Endothelial cell of umbilical vein (primary cell): ENCODE results near the gene IL2RG. TPM values are rescaled to one million over a fixed set of nuclear protein-coding genes. Genes with fewer than 3 reads are reported as not detected.

Source experiments
- BruUV-seq: library from RNA; stranded (reverse); fragments of 400-500 nt; replicated peaks from 2 replicates; lab custom pipeline; 2021; lab: Mats Ljungman, UMichigan
- CTCF ChIA-PET: fragments of 300-600, 350-600 bp; sonication (Branson Sonifier 250); formaldehyde crosslinking; loops from one replicate; lab custom pipeline; 2021; ENCODE audit warnings: antibody characterized with exemption, inconsistent platforms; lab: Charles Lee
- POLR2A ChIA-PET: fragments of 300-600, 350-600 bp; sonication (Branson Sonifier 250); formaldehyde crosslinking; loops from one replicate; lab custom pipeline; 2021; ENCODE audit warnings: antibody characterized with exemption, inconsistent platforms; lab: Charles Lee
- DNase-seq: peaks from one replicate; pipeline ENCODE4 v3.0.0-alpha.2; 2011; ENCODE audit warnings: low read depth, low spot score
- FAIRE-seq: peaks from 2 replicates; lab custom pipeline; 2011; peaks lifted over from hg19 to GRCh38; lab: Jason Lieb, UNC
- H2AFZ ChIP-seq: 2 replicates; pipeline ENCODE4 v1.6.0; 2012; ENCODE audit warnings: low read depth, low read length, control low read depth, inconsistent platforms
- H3K27ac ChIP-seq: 2 replicates; pipeline ENCODE4 v1.5.1; 2011; ENCODE audit warnings: low read depth, mild to moderate bottlenecking, control low read depth, low read length, moderate library complexity; ENCODE audit not compliant: insufficient read depth
- H3K27me3 ChIP-seq, 2 experiments: 2 replicates each; pipeline versions ENCODE4 v1.6.0 to v1.6.1; 2011; ENCODE audit warnings: low read length in 2 of 2, mixed read lengths in 1 of 2; ENCODE audit not compliant: control insufficient read depth in 2 of 2, insufficient read depth in 2 of 2
- H3K36me3 ChIP-seq, 2 experiments: 2 replicates in 1 of 2; 3 replicates in 1 of 2; pipeline ENCODE4 v1.5.1; 2011; ENCODE audit warnings: low read length in 2 of 2, mild to moderate bottlenecking in 1 of 2, moderate library complexity in 1 of 2; ENCODE audit not compliant: control insufficient read depth in 2 of 2, insufficient read depth in 2 of 2; ENCODE audit errors: extremely low read depth in 1 of 2
- H3K4me1 ChIP-seq: 3 replicates; pipeline ENCODE4 v1.5.1; 2011; ENCODE audit warnings: mild to moderate bottlenecking, low read length; ENCODE audit not compliant: control insufficient read depth, insufficient read depth; ENCODE audit errors: extremely low read depth
- H3K4me2 ChIP-seq: 2 replicates; pipeline ENCODE4 v1.6.1; 2011; ENCODE audit warnings: low read length, control low read depth, mixed read lengths; ENCODE audit not compliant: insufficient read depth
- H3K4me3 ChIP-seq, 3 experiments: fragments of 200-600 bp in 1 of 3; sonication (generic), shearing (Covaris generic) in 1 of 3; replicated peaks in 1 of 3; 2 replicates each; pipeline ENCODE4 v1.5.1; 2011 to 2016; ENCODE audit warnings: control low read depth in 3 of 3, low read length in 3 of 3, mild to moderate bottlenecking in 2 of 3, inconsistent platforms in 1 of 3, low read depth in 1 of 3, moderate library complexity in 1 of 3; ENCODE audit not compliant: insufficient read depth in 1 of 3
- H3K79me2 ChIP-seq: 2 replicates; pipeline ENCODE4 v1.6.0; 2012; ENCODE audit warnings: low read length, inconsistent platforms; ENCODE audit not compliant: control insufficient read depth, insufficient read depth
- H3K9ac ChIP-seq: replicated peaks from 2 replicates; pipeline ENCODE3; 2011; ENCODE audit warnings: low read length, control low read depth; ENCODE audit not compliant: insufficient read depth; ENCODE audit errors: extremely low read depth
- H3K9me1 ChIP-seq: replicated peaks from 3 replicates; pipeline ENCODE4 v1.6.0; 2011; ENCODE audit warnings: mild to moderate bottlenecking, low read length; ENCODE audit not compliant: control insufficient read depth, insufficient read depth; ENCODE audit errors: extremely low read depth
- H3K9me3 ChIP-seq: replicated peaks from 2 replicates; pipeline ENCODE4 v1.5.1; 2012; ENCODE audit warnings: low read length, inconsistent platforms; ENCODE audit not compliant: control insufficient read depth, insufficient read depth
- H4K20me1 ChIP-seq: replicated peaks from 2 replicates; pipeline ENCODE3; 2011; ENCODE audit warnings: mild to moderate bottlenecking, low read length; ENCODE audit not compliant: control insufficient read depth, insufficient read depth; ENCODE audit errors: extremely low read depth
- EZH2 ChIP-seq: IDR thresholded peaks from 2 replicates; pipeline ENCODE4 v1.6.1; 2012; ENCODE audit warnings: borderline replicate concordance, low read depth, mild to moderate bottlenecking, moderate library complexity, low read length, inconsistent platforms; ENCODE audit not compliant: severe bottlenecking
- FOS ChIP-seq: IDR thresholded peaks from 2 replicates; pipeline ENCODE4 v1.6.1; 2011; ENCODE audit warnings: mild to moderate bottlenecking, low read length, moderate library complexity, borderline replicate concordance; ENCODE audit not compliant: insufficient read depth
- GATA2 ChIP-seq: IDR thresholded peaks from 2 replicates; pipeline ENCODE4 v1.7.0; 2011; ENCODE audit warnings: low read depth, mild to moderate bottlenecking, moderate library complexity, mixed read lengths, low read length; ENCODE audit not compliant: insufficient read length, insufficient read depth
- JUN ChIP-seq: IDR thresholded peaks from 2 replicates; pipeline ENCODE4 v1.6.1; 2011; ENCODE audit warnings: borderline replicate concordance, low read depth; ENCODE audit not compliant: insufficient read length, insufficient read depth
- MAX ChIP-seq: IDR thresholded peaks from 2 replicates; pipeline ENCODE4 v1.6.1; 2011; ENCODE audit not compliant: insufficient read depth, insufficient read length
- MYC ChIP-seq: IDR thresholded peaks from one replicate; pipeline ENCODE4 v1.6.1; 2011; ENCODE audit warnings: mild to moderate bottlenecking, low read depth, low read length
- POLR2A ChIP-seq: IDR thresholded peaks from 2 replicates; pipeline ENCODE4 v1.6.1; 2012; ENCODE audit warnings: low read depth, mild to moderate bottlenecking, control low read depth, low read length
- POLR2AphosphoS5 ChIP-seq: IDR thresholded peaks from 2 replicates; pipeline ENCODE4 v1.6.1; 2012; ENCODE audit warnings: low read depth, mild to moderate bottlenecking, control low read depth, low read length, moderate library complexity; ENCODE audit not compliant: insufficient read depth
- dilution Hi-C: fragments of 300-500 bp; cut with MboI; formaldehyde crosslinking; loops from one replicate; pipeline ENCODE4 v1.15.0; 2019; ENCODE audit warnings: low sequenced_read_pairs; ENCODE audit not compliant: extremely low pct_ligation_motif_present
- intact Hi-C: fragments of 100-400 bp; cut with micrococcal nuclease; formaldehyde crosslinking; loops from one replicate; pipeline ENCODE4 v1.10.0; 2022
- polyA plus RNA-seq, 4 experiments: library from polyadenylated mRNA; depleted of rRNA in 3 of 4; stranded (reverse) in 3 of 4; unstranded in 1 of 4; fragments of >200 nt; gene quantifications; 2 replicates each; pipeline versions ENCODE4 v1.2.1 to v1.2.3, GENCODE V29; 2011 to 2012; ENCODE audit warnings: missing spikeins in 1 of 4
- total RNA-seq: library from RNA; stranded (reverse); gene quantifications from 2 replicates; pipeline ENCODE4 v1.2.3, GENCODE V29; 2021
- TF ChIP-seq, protein P1 (sequence below), 2 donors: IDR thresholded peaks; 1 replicate in 1 of 2; 2 replicates in 1 of 2; pipeline ENCODE4 v1.5.1; 2011; ENCODE audit warnings: low read length in 2 of 2, mild to moderate bottlenecking in 2 of 2, moderate library complexity in 2 of 2, control low read depth in 1 of 2, inconsistent platforms in 1 of 2, low read depth in 1 of 2; ENCODE audit not compliant: insufficient read depth in 1 of 2; ENCODE audit errors: extremely low read depth in 1 of 2

Gene IL2RG
- total and polyA plus RNA-seq, 2 donors (not counting 3 experiments of a cell fraction or from before 2014, with no cell fraction given) = 0.07 TPM; not detected in 1

- FAIRE-seq (no peak), DNase-seq (no peak)
- Histone ChIP-seq H3K9me3 (no peaks in the 10 kb centered on the region), H3K4me3 (no peak overlapping the region), H3K27ac (no peak overlapping the region), H3K9me1 (no peaks in the 10 kb centered on the region), H3K79me2 (no peaks in the 10 kb centered on the region), H2AFZ (no peak overlapping the region), H3K4me1 (no peaks in the 10 kb centered on the region), H3K4me2 (no peak overlapping the region), H3K36me3 (peaks cover 9 to 65% of the 10 kb centered on the region in 2 experiments), H3K27me3 (no peaks in the 10 kb centered on the region), H4K20me1 (no peaks in the 10 kb centered on the region), H3K9ac (no peak overlapping the region)
- BruUV-seq = no TSS peak
- CTCF ChIA-PET = interaction anchor here (0.6 to 1.6 kb wide), 5 partner anchors 10 to 158 kb away, joined by 3 to 10 read pairs (median 5); partner anchors contain the start of gene MED12
- TF ChIP-seq MYC = no peak
- no peak for TF ChIP-seq FOS
- TF ChIP-seq JUN = no peak
- no peak for TF ChIP-seq MAX
- TF ChIP-seq GATA2 = no peak
- TF ChIP-seq, protein P1, sequence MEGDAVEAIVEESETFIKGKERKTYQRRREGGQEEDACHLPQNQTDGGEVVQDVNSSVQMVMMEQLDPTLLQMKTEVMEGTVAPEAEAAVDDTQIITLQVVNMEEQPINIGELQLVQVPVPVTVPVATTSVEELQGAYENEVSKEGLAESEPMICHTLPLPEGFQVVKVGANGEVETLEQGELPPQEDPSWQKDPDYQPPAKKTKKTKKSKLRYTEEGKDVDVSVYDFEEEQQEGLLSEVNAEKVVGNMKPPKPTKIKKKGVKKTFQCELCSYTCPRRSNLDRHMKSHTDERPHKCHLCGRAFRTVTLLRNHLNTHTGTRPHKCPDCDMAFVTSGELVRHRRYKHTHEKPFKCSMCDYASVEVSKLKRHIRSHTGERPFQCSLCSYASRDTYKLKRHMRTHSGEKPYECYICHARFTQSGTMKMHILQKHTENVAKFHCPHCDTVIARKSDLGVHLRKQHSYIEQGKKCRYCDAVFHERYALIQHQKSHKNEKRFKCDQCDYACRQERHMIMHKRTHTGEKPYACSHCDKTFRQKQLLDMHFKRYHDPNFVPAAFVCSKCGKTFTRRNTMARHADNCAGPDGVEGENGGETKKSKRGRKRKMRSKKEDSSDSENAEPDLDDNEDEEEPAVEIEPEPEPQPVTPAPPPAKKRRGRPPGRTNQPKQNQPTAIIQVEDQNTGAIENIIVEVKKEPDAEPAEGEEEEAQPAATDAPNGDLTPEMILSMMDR (IDR thresholded peaks at IDR 0.05; ENCODE audit: extremely low read depth in 1 of 2, insufficient read depth in 1 of 2, low read depth in 1 of 2, low read length in 2 of 2) = no peak
- no peak for TF ChIP-seq POLR2A
- no peak for TF ChIP-seq EZH2
- TF ChIP-seq POLR2AphosphoS5 = no peak
- dilution Hi-C loops = no loop called here
- POLR2A ChIA-PET = no interaction called here
- intact Hi-C loops = loop anchor here (1.0 to 5.0 kb wide), 2 partner anchors 10 to 361 kb away; partner anchors contain the start of gene MED12
These were observed 16.9 kb upstream of the IL2RG start for GRCh38 chrX:71128166-71128833.
